Measurements from ENCODE around the gene PPP1R37. TPM values are rescaled to one million over a fixed set of nuclear protein-coding genes. Genes with fewer than 3 reads are reported as not detected.

The PPP1R37 gene
- total and polyA plus RNA-seq, 2 experiments from 2014 or later = 14.0 to 30.8 TPM

- H3K27ac ChIP-seq = peak overlapping the region; percentile 94
- no peaks in the 10 kb centered on the region for H3K9me2 ChIP-seq (replicated peaks; ENCODE audit: insufficient read depth)
- H2AFZ ChIP-seq = no peak overlapping the region
- H3K9me3 ChIP-seq (ENCODE audit: low read depth) = no peaks in the 10 kb centered on the region
- H4K20me1 ChIP-seq (ENCODE audit: insufficient read depth, poor library complexity, severe bottlenecking) = peaks cover 49% of the 10 kb centered on the region
- DNase-seq (ENCODE audit: low spot score) = peak; percentile 92
- TF ChIP-seq EZH2phosphoT487 (IDR thresholded peaks at IDR 0.05; ENCODE audit: low read depth, severe bottlenecking, unreplicated experiment) (no peak), EZH2 (IDR thresholded peaks at IDR 0.05; ENCODE audit: borderline replicate concordance) (no peak), CTCF (IDR thresholded peaks at IDR 0.05; ENCODE audit: poor library complexity) (no peak)
- no peaks in the 10 kb centered on the region for H3K27me3 ChIP-seq
- 64% methylated on average over 16 of the region's 16 CpGs for WGBS (ENCODE audit: low lambda C conversion rate, missing lambda C conversion rate)
- H3K4me3 ChIP-seq = no peak overlapping the region
- no peaks in the 10 kb centered on the region for H3K36me3 ChIP-seq (replicated peaks; ENCODE audit: insufficient read depth, low read depth)
- H3K79me2 ChIP-seq = peaks cover 96% of the 10 kb centered on the region
- peaks cover 72% of the 10 kb centered on the region for H3K4me1 ChIP-seq (ENCODE audit: insufficient read depth)
- H3K4me2 ChIP-seq = peak overlapping the region; percentile 65
Measured at GRCh38 chr19:45097776-45098520, 5.0 kb downstream of the PPP1R37 start.

GRCh38 chr19:45098521-45099466, 5.8 kb downstream of the PPP1R37 start:
- H3K9me2 ChIP-seq (replicated peaks; ENCODE audit: insufficient read depth) = no peaks in the 10 kb centered on the region
- H3K36me3 ChIP-seq (replicated peaks; ENCODE audit: insufficient read depth, low read depth) = no peaks in the 10 kb centered on the region
- H3K4me1 ChIP-seq (ENCODE audit: insufficient read depth) = peaks cover 78% of the 10 kb centered on the region
- no peak overlapping the region for H2AFZ ChIP-seq
- no peaks in the 10 kb centered on the region for H3K9me3 ChIP-seq (ENCODE audit: low read depth)
- peaks cover 96% of the 10 kb centered on the region for H3K79me2 ChIP-seq
- DNase-seq (ENCODE audit: low spot score) = no peak
- TF ChIP-seq EZH2phosphoT487 (IDR thresholded peaks at IDR 0.05; ENCODE audit: low read depth, severe bottlenecking, unreplicated experiment) = no peak
- TF ChIP-seq EZH2 (IDR thresholded peaks at IDR 0.05; ENCODE audit: borderline replicate concordance) = no peak
- TF ChIP-seq CTCF (IDR thresholded peaks at IDR 0.05; ENCODE audit: poor library complexity) = no peak
- no peak overlapping the region for H3K4me3 ChIP-seq
- WGBS (ENCODE audit: low lambda C conversion rate, missing lambda C conversion rate) = 70% methylated on average over 15 of the region's 15 CpGs
- H4K20me1 ChIP-seq (ENCODE audit: insufficient read depth, poor library complexity, severe bottlenecking) = peaks cover 57% of the 10 kb centered on the region
- H3K27me3 ChIP-seq = no peaks in the 10 kb centered on the region
- H3K27ac ChIP-seq = peak overlapping the region; percentile 94
- H3K4me2 ChIP-seq = peak overlapping the region; percentile 62

GRCh38 chr19:45099467-45100191, 6.7 kb downstream of the PPP1R37 start:
- H3K36me3 ChIP-seq (replicated peaks; ENCODE audit: insufficient read depth, low read depth) = no peaks in the 10 kb centered on the region
- peak overlapping the region; percentile 94 for H3K27ac ChIP-seq
- TF ChIP-seq EZH2 (IDR thresholded peaks at IDR 0.05; ENCODE audit: borderline replicate concordance) (no peak), EZH2phosphoT487 (IDR thresholded peaks at IDR 0.05; ENCODE audit: low read depth, severe bottlenecking, unreplicated experiment) (no peak), CTCF (IDR thresholded peaks at IDR 0.05; ENCODE audit: poor library complexity) (no peak)

More at GRCh38 chr19:45099467-45100191, 6.7 kb downstream of the PPP1R37 start:
- no peaks in the 10 kb centered on the region for H3K27me3 ChIP-seq
- peak; percentile 59 for DNase-seq (ENCODE audit: low spot score)
- no peak overlapping the region for H3K4me3 ChIP-seq
- peaks cover 80% of the 10 kb centered on the region for H3K4me1 ChIP-seq (ENCODE audit: insufficient read depth)
- H3K9me2 ChIP-seq (replicated peaks; ENCODE audit: insufficient read depth) = no peaks in the 10 kb centered on the region
- 71% methylated on average over 25 of the region's 25 CpGs for WGBS (ENCODE audit: low lambda C conversion rate, missing lambda C conversion rate)
- H2AFZ ChIP-seq = no peak overlapping the region
- H4K20me1 ChIP-seq (ENCODE audit: insufficient read depth, poor library complexity, severe bottlenecking) = peaks cover 60% of the 10 kb centered on the region
- H3K9me3 ChIP-seq (ENCODE audit: low read depth) = no peaks in the 10 kb centered on the region
- peak overlapping the region; percentile 62 for H3K4me2 ChIP-seq
- peaks cover 95% of the 10 kb centered on the region for H3K79me2 ChIP-seq
